Measurements from ENCODE around the gene HMGXB4. TPM values are rescaled to one million over a fixed set of nuclear protein-coding genes. Genes with fewer than 3 reads are reported as not detected.

The HMGXB4 gene
- total and polyA plus RNA-seq, 2 experiments from 2014 or later = 34.7 to 64.9 TPM

GRCh38 chr22:35308480-35309021 lies 51.3 kb downstream of the HMGXB4 start (continued):
- TF ChIP-seq EZH2 (IDR thresholded peaks at IDR 0.05; ENCODE audit: low read depth, unreplicated experiment) = no peak
- no peak for TF ChIP-seq ZNF114 (CRISPR knock-in tag; IDR thresholded peaks at IDR 0.05)
- no peak for TF ChIP-seq STAT1 (IDR thresholded peaks at IDR 0.05; ENCODE audit: unreplicated experiment)
- TF ChIP-seq JUNB (IDR thresholded peaks at IDR 0.05; ENCODE audit: unreplicated experiment) = no peak
- no peak for TF ChIP-seq ETS1 (IDR thresholded peaks at IDR 0.05)
- no peak for TF ChIP-seq EZH2phosphoT487 (IDR thresholded peaks at IDR 0.05; ENCODE audit: unreplicated experiment)
- TF ChIP-seq POLR2AphosphoS5 (IDR thresholded peaks at IDR 0.05; ENCODE audit: low read depth) = no peak
- no peak for TF ChIP-seq CTCF (conservative IDR thresholded peaks at IDR 0.05; ENCODE audit: low read depth in 2 of 2)
- no peak for TF ChIP-seq ZNF331 (CRISPR knock-in tag; IDR thresholded peaks at IDR 0.05; ENCODE audit: low read depth)
- no peak for TF ChIP-seq NANOG (IDR thresholded peaks at IDR 0.05; ENCODE audit: borderline replicate concordance)

- H3K4me3 ChIP-seq = no peak overlapping the region
- Mint-ChIP-seq H3K27ac (peak overlapping the region; percentile 50; the same call in 1 of the 2 replicates), H3K4me1 (peaks cover 38% of the 10 kb centered on the region), H3K9me3 (no peaks in the 10 kb centered on the region; the same call in 2 of the 3 replicates), H3K27me3 (ENCODE audit: insufficient read depth, low read depth, poor library complexity) (peaks cover 5% of the 10 kb centered on the region), H3K4me3 (no peak overlapping the region), H3K36me3 (ENCODE audit: low read depth) (no peaks in the 10 kb centered on the region; the same call in 2 of the 3 replicates)
- no peaks in the 10 kb centered on the region; the same call in none of the 2 replicates for H4K20me1 ChIP-seq (replicated peaks; ENCODE audit: insufficient read depth)
- no peaks in the 10 kb centered on the region for H3K9me2 ChIP-seq (ENCODE audit: insufficient read depth)
- no peaks in the 10 kb centered on the region for H3K27me3 ChIP-seq (ENCODE audit: insufficient read depth)
- H3K27ac ChIP-seq (ENCODE audit: low read depth) = no peak overlapping the region
- no peaks in the 10 kb centered on the region for H3K36me3 ChIP-seq (ENCODE audit: insufficient read depth)
- DNase-seq (ENCODE audit: low spot score) (peak; percentile 27), ATAC-seq (no peak; the same call in 2 of the 3 replicates)
- peaks cover 3% of the 10 kb centered on the region for H3K79me2 ChIP-seq (replicated peaks; ENCODE audit: insufficient read depth)
- H3F3A ChIP-seq (replicated peaks; ENCODE audit: low read depth) = 0 out of 2 replicates have a peak, but pooled peaks cover 2% of the 10 kb centered on the region
- H2AFZ ChIP-seq = no peak overlapping the region
- peaks cover 8% of the 10 kb centered on the region for H3K4me1 ChIP-seq (ENCODE audit: insufficient read depth)
- no peak overlapping the region for H3K4me2 ChIP-seq
- TF ChIP-seq ZNF114 (CRISPR knock-in tag; IDR thresholded peaks at IDR 0.05) (no peak), ZNF462 (CRISPR knock-in tag; IDR thresholded peaks at IDR 0.05) (no peak), ETS1 (IDR thresholded peaks at IDR 0.05) (no peak), ZNF331 (CRISPR knock-in tag; IDR thresholded peaks at IDR 0.05; ENCODE audit: low read depth) (no peak), POLR2AphosphoS5 (IDR thresholded peaks at IDR 0.05; ENCODE audit: low read depth) (no peak), EZH2phosphoT487 (IDR thresholded peaks at IDR 0.05; ENCODE audit: unreplicated experiment) (no peak), CREB1 (CRISPR knock-in tag; IDR thresholded peaks at IDR 0.05; ENCODE audit: low read depth) (no peak), NANOG (IDR thresholded peaks at IDR 0.05; ENCODE audit: borderline replicate concordance) (no peak)
These were observed 53.6 kb downstream of the HMGXB4 start for GRCh38 chr22:35310556-35311550.
